Right lobe of liver (tissue), 6 donors: ENCODE results near the gene THADA. TPM values are rescaled to one million over a fixed set of nuclear protein-coding genes. Genes with fewer than 3 reads are reported as not detected.
"Not testable (repeated sequence)": the region's sequence is repeated elsewhere in the genome, so short reads cannot be mapped to it uniquely, and the experiment has no call there.

Experiments used
- ATAC-seq, 4 donors: fragments of 200-7000 bp; cut with Tn5 transposase; one replicate each; pipeline ENCODE4 v1.9.1; 2020; ENCODE audit warnings: mild to moderate bottlenecking in 4 of 4, moderate library complexity in 4 of 4
- DNase-seq, 3 donors: peaks; one replicate each; pipeline ENCODE4 v3.0.0-alpha.2; 2020
- H3K27ac ChIP-seq, 3 donors: fragments of 200-600 bp; one replicate each; pipeline ENCODE4 v1.8.0; 2022
- H3K27me3 ChIP-seq, 2 donors: fragments of 200-600 bp; one replicate each; pipeline ENCODE4 v1.8.0; 2022
- H3K36me3 ChIP-seq, 4 donors: fragments of 200-600 bp; sonication (generic) in 1 of 4; one replicate each; pipeline versions ENCODE4 v1.5.1 to v1.8.0; 2017 to 2022; ENCODE audit warnings: control low read depth in 1 of 4
- H3K4me1 ChIP-seq, 4 donors: fragments of 200-600 bp; sonication (generic) in 1 of 4; one replicate each; pipeline versions ENCODE4 v1.5.1 to v1.8.0; 2017 to 2022; ENCODE audit warnings: control low read depth in 1 of 4
- H3K4me3 ChIP-seq, 3 donors: fragments of 200-600 bp; one replicate each; pipeline ENCODE4 v1.8.0; 2022
- H3K9me3 ChIP-seq, 4 donors: fragments of 200-600 bp; sonication (generic) in 1 of 4; one replicate each; pipeline versions ENCODE4 v1.5.1 to v1.8.0; 2017 to 2022; ENCODE audit warnings: control low read depth in 1 of 4
- CTCF ChIP-seq, 4 donors: fragments of 200-600 bp in 3 of 4; fragments of 450-650 bp in 1 of 4; IDR thresholded peaks; one replicate each; pipeline versions ENCODE4 v1.5.1 to v1.8.0; 2016 to 2022; ENCODE audit warnings: antibody characterized with exemption in 4 of 4, mild to moderate bottlenecking in 2 of 4
- POLR2A ChIP-seq: fragments of 450-650 bp; IDR thresholded peaks from one replicate; pipeline ENCODE4 v1.6.1; 2017; ENCODE audit warnings: antibody characterized with exemption, mild to moderate bottlenecking
- WGBS: methylation state at CpG from one replicate; pipeline ENCODE4 v1.1.6; 2018; ENCODE audit warnings: low coverage, low lambda C conversion rate; ENCODE audit not compliant: insufficient coverage; ENCODE audit errors: missing lambda C conversion rate; 5-methylcytosine and 5-hydroxymethylcytosine counted together
- intact Hi-C, 2 donors: fragments of 100-400 bp; cut with DNase I; formaldehyde crosslinking; loops; one replicate each; pipeline versions ENCODE4 v1.11.2 to v1.14.1; 2022
- total RNA-seq, 6 experiments: library from RNA; depleted of rRNA in 2 of 6; stranded (reverse); fragments of >200 nt in 2 of 6; fragmentation: NEBNext Ultra II Directional in 3 of 6; extraction: Animal tissue kit (Norgen Biotek cat#: 25700) in 3 of 6; gene quantifications; one replicate each; pipeline versions ENCODE4 v1.1.0 to v1.2.4, GENCODE V29; 2016 to 2023
- donor health status: DM: no; HTN: yes; CAD: no.
- donor health status: DM: no; HTN: no; CAD: no.
- donor health status: DM: no; HTN: no; CAD: no.
- donor health status: DM: no; HTN: yes; CAD: no.
- donor health status: DM: no; HTN: yes; CAD: no.

THADA gene
- total RNA-seq, 6 experiments from 2014 or later = 12.2 to 21.6 (median 14.0) TPM

- H3K9me3 ChIP-seq = no peaks in the 10 kb centered on the region
- no peaks in the 10 kb centered on the region for H3K36me3 ChIP-seq
- no peak for DNase-seq
- no peak overlapping the region for H3K4me3 ChIP-seq
- TF ChIP-seq CTCF (IDR thresholded peaks at IDR 0.05) = no peak
- no peak for TF ChIP-seq POLR2A
- intact Hi-C loops = no loop called here
- no peak overlapping the region for H3K27ac ChIP-seq
- H3K4me1 ChIP-seq = peaks cover 0 to 4% (median 0%) of the 10 kb centered on the region in 4 donors
- peak in 1 of 4 donors; percentile 13 for ATAC-seq
- no peaks in the 10 kb centered on the region for H3K27me3 ChIP-seq
- WGBS = 48% methylated on average over 2 of the region's 2 CpGs
Observed at GRCh38 chr2:43399098-43399497, 196.7 kb downstream of the THADA start.

GRCh38 chr2:43397821-43398220 lies 198.0 kb downstream of the THADA start:
- Histone ChIP-seq H3K27me3 (no peaks in the 10 kb centered on the region), H3K36me3 (no peaks in the 10 kb centered on the region), H3K4me3 (no peak overlapping the region), H3K27ac (peak overlapping the region in 1 of 3 donors; percentile 37), H3K4me1 (peaks cover 0 to 4% (median 0%) of the 10 kb centered on the region in 4 donors), H3K9me3 (no peaks in the 10 kb centered on the region)
- intact Hi-C loops = no loop called here
- DNase-seq (no peak), ATAC-seq (no peak)
- WGBS = 38% methylated on average over 1 of the region's 5 CpGs
- TF ChIP-seq POLR2A (no peak), CTCF (IDR thresholded peaks at IDR 0.05) (no peak)

- no peaks in the 10 kb centered on the region for H3K27me3 ChIP-seq
- H3K27ac ChIP-seq = peak overlapping the region in 1 of 3 donors; percentile 37
- H3K4me1 ChIP-seq = peaks cover 0 to 4% (median 0%) of the 10 kb centered on the region in 4 donors
- WGBS = 29% methylated on average over 2 of the region's 2 CpGs
- ATAC-seq = peak; percentile 53 to 94 (median 87)
- H3K4me3 ChIP-seq = no peak overlapping the region
- H3K9me3 ChIP-seq = no peaks in the 10 kb centered on the region
- no peak for DNase-seq
- H3K36me3 ChIP-seq = no peaks in the 10 kb centered on the region
- TF ChIP-seq POLR2A = no peak
- intact Hi-C loops = no loop called here
Observed at GRCh38 chr2:43397411-43397810, 198.4 kb downstream of the THADA start.

- H3K9me3 ChIP-seq, H3K4me3 ChIP-seq, H3K27me3 ChIP-seq, H3K4me1 ChIP-seq, intact Hi-C loops, DNase-seq, ATAC-seq, H3K36me3 ChIP-seq, H3K27ac ChIP-seq: not testable (repeated sequence)
- WGBS = 97% methylated on average over 8 of the region's 8 CpGs
Observed at GRCh38 chr2:43396344-43396743, 199.5 kb downstream of the THADA start.

GRCh38 chr2:43393918-43394317 lies 201.9 kb downstream of the THADA start:
- Histone ChIP-seq H3K27me3 (no peaks in the 10 kb centered on the region), H3K4me1 (peaks cover 0 to 14% (median 2%) of the 10 kb centered on the region in 4 donors), H3K9me3 (no peaks in the 10 kb centered on the region), H3K4me3 (no peak overlapping the region), H3K36me3 (no peaks in the 10 kb centered on the region), H3K27ac (no peak overlapping the region)
- TF ChIP-seq CTCF (IDR thresholded peaks at IDR 0.05) = no peak
- DNase-seq = no peak
- WGBS = 87% methylated on average over 2 of the region's 2 CpGs
- ATAC-seq = no peak
- intact Hi-C loops = no loop called here

- no peak for ATAC-seq
- 91% methylated on average over 4 of the region's 4 CpGs for WGBS
- H3K4me1 ChIP-seq = peaks cover 0 to 20% (median 0%) of the 10 kb centered on the region in 4 donors
- TF ChIP-seq CTCF (IDR thresholded peaks at IDR 0.05) (no peak), POLR2A (no peak)
- DNase-seq = no peak
- intact Hi-C loops = no loop called here
- no peaks in the 10 kb centered on the region for H3K9me3 ChIP-seq
- H3K27me3 ChIP-seq = no peaks in the 10 kb centered on the region
- H3K36me3 ChIP-seq = no peaks in the 10 kb centered on the region
- H3K4me3 ChIP-seq = no peak overlapping the region
- no peak overlapping the region for H3K27ac ChIP-seq
Observed at GRCh38 chr2:43391878-43392215, 204.0 kb downstream of the THADA start.
